H9 (cell line): ENCODE results near the gene MUC5AC. TPM values are rescaled to one million over a fixed set of nuclear protein-coding genes. Genes with fewer than 3 reads are reported as not detected.

Experiments used
- DNase-seq: peaks from one replicate; pipeline ENCODE4 v3.0.0-alpha.2; 2017
- H2AFZ ChIP-seq: one replicate; pipeline ENCODE4 v1.6.1; 2013; ENCODE audit warnings: mild to moderate bottlenecking, low read length, control low read depth, moderate library complexity
- H2AK5ac ChIP-seq: 2 replicates; pipeline ENCODE4 v1.6.1; 2013; ENCODE audit warnings: low read length, control low read depth, mixed read lengths; ENCODE audit not compliant: insufficient read length
- H2BK120ac ChIP-seq: one replicate; pipeline ENCODE4 v1.6.1; 2013; ENCODE audit warnings: low read depth, mild to moderate bottlenecking, low read length, control low read depth, inconsistent platforms; ENCODE audit not compliant: poor library complexity, severe bottlenecking
- H2BK12ac ChIP-seq: 2 replicates; pipeline ENCODE4 v1.6.1; 2013; ENCODE audit warnings: low read length, control low read depth, mixed read lengths, low read depth; ENCODE audit not compliant: insufficient read length
- H2BK15ac ChIP-seq: 2 replicates; pipeline ENCODE4 v1.6.1; 2013; ENCODE audit warnings: low read depth, low read length, control low read depth
- H2BK20ac ChIP-seq: one replicate; pipeline ENCODE4 v1.6.1; 2013; ENCODE audit warnings: low read depth, mild to moderate bottlenecking, low read length, control low read depth, inconsistent platforms; ENCODE audit not compliant: poor library complexity, severe bottlenecking
- H2BK5ac ChIP-seq: 2 replicates; pipeline ENCODE4 v1.6.1; 2013; ENCODE audit warnings: low read length, control low read depth, mixed read lengths; ENCODE audit not compliant: insufficient read length
- H3K14ac ChIP-seq: 2 replicates; pipeline ENCODE4 v1.6.1; 2013; ENCODE audit warnings: low read length, control low read depth; ENCODE audit not compliant: insufficient read depth
- H3K18ac ChIP-seq: 2 replicates; pipeline ENCODE4 v1.6.1; 2013; ENCODE audit warnings: low read depth, mild to moderate bottlenecking, mixed read lengths, low read length, control low read depth; ENCODE audit not compliant: insufficient read length
- H3K23ac ChIP-seq: 2 replicates; pipeline ENCODE4 v1.6.1; 2013; ENCODE audit warnings: low read length, control low read depth, mixed read lengths, low read depth; ENCODE audit not compliant: insufficient read length
- H3K23me2 ChIP-seq: 2 replicates; pipeline ENCODE4 v1.6.1; 2013; ENCODE audit warnings: low read depth, mild to moderate bottlenecking, mixed read lengths, low read length, control low read depth; ENCODE audit not compliant: insufficient read length, poor library complexity, severe bottlenecking
- H3K27ac ChIP-seq: 2 replicates; pipeline ENCODE4 v1.5.1; 2013; ENCODE audit warnings: low read length, control low read depth, mixed read lengths, low read depth; ENCODE audit not compliant: insufficient read length
- H3K27me3 ChIP-seq: 2 replicates; pipeline ENCODE4 v1.6.1; 2013; ENCODE audit warnings: low read length, control low read depth, inconsistent platforms; ENCODE audit not compliant: insufficient read depth
- H3K4ac ChIP-seq: 2 replicates; pipeline ENCODE4 v1.6.1; 2013; ENCODE audit warnings: low read depth, mild to moderate bottlenecking, control low read depth, inconsistent platforms, low read length, moderate library complexity
- H3K4me1 ChIP-seq: 2 replicates; pipeline ENCODE4 v1.6.1; 2013; ENCODE audit warnings: low read length, control low read depth, inconsistent platforms; ENCODE audit not compliant: insufficient read depth
- H3K4me2 ChIP-seq: 2 replicates; pipeline ENCODE4 v1.6.1; 2013; ENCODE audit warnings: low read length, control low read depth, mixed read lengths; ENCODE audit not compliant: insufficient read length, insufficient read depth
- H3K56ac ChIP-seq: 2 replicates; pipeline ENCODE4 v1.6.1; 2013; ENCODE audit warnings: low read depth, mild to moderate bottlenecking, mixed read lengths, low read length, control low read depth; ENCODE audit not compliant: insufficient read length
- H3K79me1 ChIP-seq: 2 replicates; pipeline ENCODE4 v1.6.1; 2013; ENCODE audit warnings: low read depth, mild to moderate bottlenecking, moderate library complexity, low read length, control low read depth, inconsistent platforms; ENCODE audit not compliant: insufficient read depth, poor library complexity, severe bottlenecking
- H3K79me2 ChIP-seq: 2 replicates; pipeline ENCODE4 v1.6.1; 2013; ENCODE audit warnings: low read length, control low read depth, inconsistent platforms; ENCODE audit not compliant: insufficient read depth
- H3K9ac ChIP-seq: 2 replicates; pipeline ENCODE4 v1.6.1; 2013; ENCODE audit warnings: low read length, control low read depth, mixed read lengths; ENCODE audit not compliant: insufficient read length; ENCODE audit errors: extremely low read depth
- H3K9me3 ChIP-seq: one replicate; pipeline ENCODE4 v1.6.1; 2013; ENCODE audit warnings: low read depth, low read length, inconsistent platforms; ENCODE audit not compliant: control insufficient read depth
- H3T11ph ChIP-seq: one replicate; pipeline ENCODE4 v1.6.1; 2013; ENCODE audit warnings: mild to moderate bottlenecking, low read length, control low read depth, inconsistent platforms
- H4K20me1 ChIP-seq: one replicate; pipeline ENCODE4 v1.6.1; 2013; ENCODE audit not compliant: control insufficient read depth, insufficient read length, insufficient read depth
- H4K5ac ChIP-seq: 2 replicates; pipeline ENCODE4 v1.6.1; 2013; ENCODE audit warnings: low read depth, mild to moderate bottlenecking, mixed read lengths, low read length, control low read depth; ENCODE audit not compliant: insufficient read length
- H4K8ac ChIP-seq: replicated peaks from 2 replicates; pipeline ENCODE4 v1.6.1; 2013; ENCODE audit warnings: low read length, control low read depth, mixed read lengths, low read depth; ENCODE audit not compliant: insufficient read length
- H4K91ac ChIP-seq: 2 replicates; pipeline ENCODE4 v1.6.1; 2013; ENCODE audit warnings: low read depth, mild to moderate bottlenecking, moderate library complexity, mixed read lengths, low read length, control low read depth; ENCODE audit not compliant: insufficient read length
- H3K27ac Mint-ChIP-seq, 3 experiments: 2 replicates in 2 of 3; 3 replicates in 1 of 3; pipeline ENCODE4 v1.8.0; 2020 to 2021; ENCODE audit warnings: mixed read lengths in 3 of 3, mild to moderate bottlenecking in 1 of 3, moderate library complexity in 1 of 3
- H3K27me3 Mint-ChIP-seq: 2 replicates; pipeline ENCODE4 v1.8.0; 2021; ENCODE audit warnings: low read depth, mild to moderate bottlenecking, moderate library complexity, mixed read lengths
- H3K36me3 Mint-ChIP-seq, 3 experiments: 2 replicates in 2 of 3; 3 replicates in 1 of 3; pipeline ENCODE4 v1.8.0; 2020 to 2021; ENCODE audit warnings: low read depth in 3 of 3, mixed read lengths in 3 of 3; ENCODE audit not compliant: insufficient read depth in 1 of 3
- H3K4me1 Mint-ChIP-seq, 2 experiments: 2 replicates each; pipeline ENCODE4 v1.8.0; 2020; ENCODE audit warnings: mixed read lengths in 2 of 2
- H3K4me3 Mint-ChIP-seq, 2 experiments: 2 replicates in 1 of 2; 3 replicates in 1 of 2; pipeline ENCODE4 v1.8.0; 2020 to 2021; ENCODE audit warnings: mild to moderate bottlenecking in 2 of 2, mixed read lengths in 2 of 2, moderate library complexity in 1 of 2
- H3K9me3 Mint-ChIP-seq, 2 experiments: 2 replicates in 1 of 2; 3 replicates in 1 of 2; pipeline ENCODE4 v1.8.0; 2020; ENCODE audit warnings: mild to moderate bottlenecking in 2 of 2, mixed read lengths in 2 of 2, moderate library complexity in 1 of 2
- WGBS: extraction: QIAGEN DNeasy Blood & Tissue Kit; methylation state at CpG from one replicate; pipeline ENCODE4 v1.1.7; 2013; ENCODE audit warnings: missing lambda C conversion rate, low lambda C conversion rate, mixed read lengths; ENCODE audit not compliant: insufficient read length; ENCODE audit errors: extremely low coverage; 5-methylcytosine and 5-hydroxymethylcytosine counted together
- total RNA-seq: library from RNA; stranded (reverse); gene quantifications from 2 replicates; pipeline ENCODE4 v1.2.1, GENCODE V29; 2021
- TF ChIP-seq, protein P1 (sequence below): fragments of 200-600 bp; sonication (generic); conservative IDR thresholded peaks from 3 replicates; pipeline ENCODE4 v1.8.0; 2021; ENCODE audit warnings: antibody characterized with exemption, mild to moderate bottlenecking

Gene MUC5AC
- total RNA-seq, 1 experiment from 2014 or later, result not detected

DNA sequence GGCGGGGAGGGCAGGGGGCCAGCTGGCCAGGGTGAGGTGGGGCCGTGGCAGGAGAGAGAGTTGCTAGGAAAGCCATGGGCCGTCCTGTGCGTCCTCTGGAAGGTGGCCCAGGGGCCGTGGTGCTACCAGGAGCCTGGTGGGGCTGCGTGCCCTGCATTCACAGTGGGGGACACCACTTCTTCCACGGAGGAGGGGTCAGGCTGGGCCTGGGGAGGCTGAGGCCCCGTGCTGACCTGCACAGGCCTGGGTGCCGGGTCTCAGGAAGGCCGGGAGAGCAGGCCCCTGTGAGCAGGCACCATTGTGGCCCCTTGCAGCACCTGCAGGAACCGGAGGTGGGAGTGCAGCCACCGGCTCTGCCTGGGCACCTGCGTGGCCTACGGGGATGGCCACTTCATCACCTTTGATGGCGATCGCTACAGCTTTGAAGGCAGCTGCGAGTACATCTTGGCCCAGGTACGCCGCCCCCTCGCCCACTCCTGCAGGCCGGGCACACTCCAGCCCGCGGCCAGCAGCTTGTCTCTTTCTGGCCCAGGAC lies 77.1 kb downstream of the MUC5AC start:
- Histone ChIP-seq H3K4me1 (no peaks in the 10 kb centered on the region), H3K9ac (no peak overlapping the region), H3K27me3 (no peaks in the 10 kb centered on the region), H3K14ac (no peak overlapping the region; the same call in 1 of the 2 replicates), H3K4me2 (no peak overlapping the region), H3T11ph (no peak overlapping the region), H2BK12ac (no peak overlapping the region), H4K91ac (no peak overlapping the region), H3K23me2 (no peaks in the 10 kb centered on the region), H3K79me2 (no peaks in the 10 kb centered on the region), H2AFZ (no peak overlapping the region), H3K4ac (no peak overlapping the region), H2BK20ac (no peak overlapping the region), H3K56ac (no peak overlapping the region), H2BK15ac (no peak overlapping the region), H2BK5ac (no peak overlapping the region), H3K23ac (no peak overlapping the region), H2AK5ac (no peak overlapping the region), H4K5ac (no peak overlapping the region), H4K20me1 (no peaks in the 10 kb centered on the region), H4K8ac (no peak overlapping the region), H3K27ac (no peak overlapping the region), H3K79me1 (no peaks in the 10 kb centered on the region), H3K9me3 (no peaks in the 10 kb centered on the region), H2BK120ac (no peak overlapping the region), H3K18ac (no peak overlapping the region)
- Mint-ChIP-seq H3K9me3 (no peaks in the 10 kb centered on the region), H3K27me3 (no peaks in the 10 kb centered on the region; the same call in 1 of the 2 replicates), H3K4me1 (no peaks in the 10 kb centered on the region), H3K27ac (no peak overlapping the region), H3K36me3 (no peaks in the 10 kb centered on the region), H3K4me3 (no peak overlapping the region)
- DNase-seq, result peak; percentile 22
- no CpG with 5 or more reads among the region's 23 CpGs for WGBS
- TF ChIP-seq, protein P1, sequence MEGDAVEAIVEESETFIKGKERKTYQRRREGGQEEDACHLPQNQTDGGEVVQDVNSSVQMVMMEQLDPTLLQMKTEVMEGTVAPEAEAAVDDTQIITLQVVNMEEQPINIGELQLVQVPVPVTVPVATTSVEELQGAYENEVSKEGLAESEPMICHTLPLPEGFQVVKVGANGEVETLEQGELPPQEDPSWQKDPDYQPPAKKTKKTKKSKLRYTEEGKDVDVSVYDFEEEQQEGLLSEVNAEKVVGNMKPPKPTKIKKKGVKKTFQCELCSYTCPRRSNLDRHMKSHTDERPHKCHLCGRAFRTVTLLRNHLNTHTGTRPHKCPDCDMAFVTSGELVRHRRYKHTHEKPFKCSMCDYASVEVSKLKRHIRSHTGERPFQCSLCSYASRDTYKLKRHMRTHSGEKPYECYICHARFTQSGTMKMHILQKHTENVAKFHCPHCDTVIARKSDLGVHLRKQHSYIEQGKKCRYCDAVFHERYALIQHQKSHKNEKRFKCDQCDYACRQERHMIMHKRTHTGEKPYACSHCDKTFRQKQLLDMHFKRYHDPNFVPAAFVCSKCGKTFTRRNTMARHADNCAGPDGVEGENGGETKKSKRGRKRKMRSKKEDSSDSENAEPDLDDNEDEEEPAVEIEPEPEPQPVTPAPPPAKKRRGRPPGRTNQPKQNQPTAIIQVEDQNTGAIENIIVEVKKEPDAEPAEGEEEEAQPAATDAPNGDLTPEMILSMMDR, result no peak
